Ammon's horn (tissue), 1 donor: Measurements from ENCODE around the gene KRTAP4-9.
"Not testable (repeated sequence)": the region's sequence is repeated elsewhere in the genome, so short reads cannot be mapped to it uniquely, and the experiment has no call there.

Source experiments
- DNase-seq: peaks from one replicate; pipeline ENCODE4 v3.0.0-alpha.2; 2016; ENCODE audit warnings: low spot score

The KRTAP4-9 gene

DNA sequence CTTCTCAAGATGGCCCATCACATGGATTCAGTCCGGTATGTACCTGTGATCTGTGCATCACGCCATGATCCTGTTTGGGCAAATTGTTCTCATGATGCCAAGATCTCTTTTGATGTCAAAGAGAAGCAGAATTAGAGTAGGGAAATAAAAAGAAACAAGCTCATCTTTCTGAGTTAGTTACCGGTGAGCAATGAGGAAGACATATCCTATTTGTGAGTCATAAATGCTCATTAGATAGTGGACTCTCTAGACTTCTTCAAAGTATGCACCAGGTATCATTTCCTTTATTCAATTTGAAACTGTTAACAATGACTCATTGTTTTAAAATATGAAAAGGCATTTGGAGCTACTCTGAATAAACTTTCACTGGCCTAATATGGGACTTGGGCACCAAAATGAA, 26.8 kb downstream of the KRTAP4-9 start:
- DNase-seq: no peak

DNA sequence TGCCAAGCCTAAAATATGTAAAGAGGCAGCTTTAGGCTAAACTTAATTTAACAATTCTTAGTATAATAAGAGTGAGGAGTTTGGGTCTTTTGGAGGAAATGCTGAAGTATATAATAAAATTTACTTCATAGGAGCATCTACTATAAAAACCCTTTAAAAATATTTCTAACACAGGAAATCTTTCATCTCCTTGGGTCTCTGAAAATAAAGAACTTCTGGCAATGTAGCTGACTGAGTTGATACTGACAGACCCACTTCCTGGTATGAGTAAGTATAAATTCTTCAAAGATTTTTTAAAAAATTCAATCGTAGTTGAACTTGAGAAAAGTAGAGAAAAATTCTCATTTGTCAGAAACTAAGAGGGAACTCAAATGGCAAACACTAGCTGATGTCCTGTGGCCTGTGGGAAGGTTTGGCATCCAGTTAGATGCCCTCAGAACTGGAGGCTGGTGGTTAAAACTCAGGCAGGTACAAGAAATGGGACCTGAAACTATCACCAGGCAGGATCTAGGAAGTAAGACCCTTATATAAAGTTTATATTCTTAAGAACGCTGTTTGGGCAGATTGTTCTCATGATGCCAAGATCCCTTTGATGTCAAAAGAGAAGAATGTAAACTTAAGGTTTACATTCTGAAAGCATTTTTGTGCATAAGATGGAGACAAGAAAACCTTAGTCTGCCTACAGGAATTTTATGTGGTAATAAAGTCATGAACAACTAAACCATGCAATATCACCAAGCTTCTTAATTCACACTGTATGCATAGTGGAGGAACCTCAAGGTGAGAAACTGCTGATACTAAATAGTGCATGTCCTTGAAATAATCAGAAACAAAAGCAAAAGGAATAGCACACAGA, 28.9 kb downstream of the KRTAP4-9 start:
- no peak for DNase-seq

DNA sequence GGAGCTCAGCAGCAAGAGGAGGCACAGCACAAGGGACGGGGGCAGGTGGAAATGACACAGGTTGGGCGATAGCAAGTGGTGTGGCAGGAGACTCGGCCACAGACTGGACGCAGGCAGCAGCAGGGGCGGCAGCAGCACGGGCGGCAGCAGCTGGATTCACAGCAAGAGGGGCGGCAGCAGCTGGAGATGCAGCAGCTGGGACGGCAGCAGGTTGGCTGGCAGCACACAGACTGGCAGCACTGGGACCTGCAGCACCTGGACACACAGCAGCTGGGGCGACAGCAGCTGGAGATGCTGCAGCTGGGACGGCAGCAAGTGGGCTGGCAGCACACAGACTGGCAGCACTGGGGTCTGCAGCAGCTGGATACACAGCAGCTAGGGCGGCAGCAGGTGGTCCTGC, 34.7 kb downstream of the KRTAP4-9 start:
- DNase-seq: not testable (repeated sequence)

DNA sequence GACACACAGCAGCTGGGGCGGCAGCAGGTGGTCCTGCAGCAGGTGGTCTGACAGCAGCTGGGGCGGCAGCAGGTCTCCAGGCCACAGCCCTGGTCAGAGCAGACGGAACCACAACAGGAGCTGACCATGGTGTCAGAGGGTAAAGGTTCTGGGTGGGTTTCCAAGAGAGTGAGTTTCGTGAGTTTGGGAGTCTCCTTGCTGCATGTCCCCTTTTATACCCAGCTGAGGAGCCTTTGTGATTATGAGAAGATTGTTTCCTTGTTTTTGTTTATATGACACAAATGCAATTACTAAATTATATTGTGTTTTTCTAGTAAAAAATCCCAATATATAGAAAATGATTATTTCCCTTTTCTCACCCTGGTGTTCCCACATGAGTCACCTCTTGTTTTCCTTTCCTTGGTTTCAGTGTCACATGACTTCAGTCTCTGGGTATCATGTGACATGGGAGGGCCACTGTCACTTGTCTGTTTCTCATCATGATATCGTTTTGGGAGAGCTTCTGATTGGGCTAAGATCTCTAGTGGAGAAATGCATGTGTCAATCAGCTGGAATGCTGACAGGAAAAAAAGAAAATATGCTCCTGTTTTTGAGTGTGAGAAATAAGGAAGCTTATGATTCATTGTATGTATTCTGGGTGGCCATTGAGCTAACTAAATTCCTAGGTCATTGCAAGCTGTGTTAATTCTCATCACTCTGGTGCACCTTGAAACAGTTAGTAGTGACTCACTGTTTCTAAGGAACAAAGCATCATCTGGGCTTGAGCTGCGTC, 35.4 kb downstream of the KRTAP4-9 start, which contains the start of gene KRTAP4-6:
Gene KRTAP4-6 (minus strand): TSS at position 185 of the 772 bp plus-strand sequence. CDS start 57 bp downstream, at position 128.
- no peak for DNase-seq

- no peak for DNase-seq
Observed at GRCh38 chr17:41141361-41141760, 36.2 kb downstream of the KRTAP4-9 start.

DNA sequence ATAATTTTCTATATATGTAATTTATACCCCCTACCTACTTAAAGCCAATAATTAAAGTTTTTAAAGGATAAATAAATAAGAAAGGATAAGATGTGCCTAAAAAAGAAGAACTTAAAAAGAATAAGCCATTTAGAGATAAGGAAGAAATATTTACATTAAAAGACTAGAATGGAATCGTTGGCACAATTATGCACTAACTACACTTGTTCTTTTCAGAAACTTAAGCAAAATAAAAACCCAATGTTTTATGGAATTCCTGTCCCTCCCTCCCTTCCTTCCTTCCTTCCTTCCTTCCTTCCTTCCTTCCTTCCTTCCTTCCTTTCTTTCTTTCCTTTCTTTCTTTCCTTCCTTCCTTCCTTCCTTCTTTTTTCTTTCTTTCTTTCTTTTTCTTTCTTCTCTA, 39.7 kb downstream of the KRTAP4-9 start:
- no peak for DNase-seq

- DNase-seq: no peak
Observed at GRCh38 chr17:41145261-41145660, 40.1 kb downstream of the KRTAP4-9 start.

DNA sequence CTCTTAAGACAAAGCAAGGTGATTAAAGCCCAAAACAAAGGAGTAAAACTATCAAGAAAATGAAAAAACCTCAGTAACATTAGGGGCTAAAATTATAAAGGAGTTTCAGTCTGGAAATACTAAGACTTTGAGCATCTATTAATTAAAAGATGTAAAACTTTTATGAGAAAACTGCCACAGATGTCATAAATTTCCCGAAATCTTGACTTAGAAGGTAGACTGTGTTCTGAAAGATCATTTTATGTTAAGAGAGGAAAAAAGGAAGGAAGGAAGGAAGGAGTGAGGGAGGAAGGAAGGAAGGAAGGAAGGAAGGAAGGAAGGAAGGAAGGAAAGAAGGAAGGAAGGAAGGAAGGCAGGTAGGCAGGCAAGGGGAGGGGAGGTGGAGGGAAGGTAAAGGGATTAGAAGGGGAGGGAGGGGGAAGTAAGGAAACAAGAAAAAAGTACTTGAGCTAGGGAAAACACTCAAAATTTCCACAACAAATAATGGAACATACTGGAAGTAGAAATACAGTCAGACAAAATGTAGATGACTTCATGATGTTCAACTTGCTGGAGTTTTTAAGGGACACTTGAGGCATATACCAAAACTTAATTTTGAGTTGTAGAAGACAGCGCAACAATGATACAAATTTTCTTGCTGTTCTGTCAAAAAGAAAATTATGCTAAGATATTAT, 42.5 kb downstream of the KRTAP4-9 start:
- DNase-seq: no peak

DNA sequence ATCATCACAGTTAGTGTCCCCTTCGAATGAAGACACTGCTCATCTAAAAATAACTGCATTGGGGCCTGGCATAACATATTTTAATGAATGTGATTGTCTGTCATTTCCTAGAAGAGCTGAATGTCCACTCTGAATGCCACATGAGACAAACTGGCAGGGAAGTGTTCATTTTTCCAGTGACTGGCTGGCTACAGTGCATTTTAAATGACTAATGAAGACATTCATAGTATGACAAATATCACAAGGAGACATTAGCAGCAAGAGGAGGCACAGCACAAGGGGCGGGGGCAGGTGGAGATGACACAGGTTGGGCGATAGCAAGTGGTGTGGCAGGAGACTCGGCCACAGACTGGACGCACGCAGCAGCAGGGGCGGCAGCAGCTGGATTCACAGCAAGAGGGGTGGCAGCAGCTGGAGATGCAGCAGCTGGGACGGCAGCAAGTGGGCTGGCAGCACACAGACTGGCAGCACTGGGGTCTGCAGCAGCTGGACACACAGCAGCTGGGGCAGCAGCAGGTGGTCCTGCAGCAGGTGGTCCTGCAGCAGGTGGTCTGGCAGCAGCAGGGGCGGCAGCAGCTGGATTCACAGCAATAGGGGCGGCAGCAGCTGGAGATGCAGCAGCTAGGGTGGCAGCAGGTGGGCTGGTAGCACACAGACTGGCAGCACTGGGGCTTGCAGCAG, 43.9 kb downstream of the KRTAP4-9 start:
- not testable (repeated sequence) for DNase-seq

DNA sequence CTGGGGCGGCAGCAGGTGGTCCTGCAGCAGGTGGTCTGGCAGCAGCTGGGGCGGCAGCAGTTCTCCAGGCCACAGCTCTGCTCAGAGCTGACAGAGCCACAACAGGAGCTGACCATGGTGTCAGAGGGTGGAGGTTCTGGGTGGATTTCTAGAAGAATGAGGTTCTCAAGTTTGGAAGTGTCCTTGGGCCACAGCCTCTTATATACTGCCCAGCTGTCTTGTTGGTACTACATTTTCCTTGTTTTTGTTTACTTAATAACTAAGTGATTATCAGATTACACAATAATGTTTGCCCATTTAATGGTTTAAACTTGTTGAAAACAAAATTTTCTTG, 44.4 kb downstream of the KRTAP4-9 start, which contains the start of gene KRTAP4-5:
Gene KRTAP4-5 (minus strand): TSS at position 174 of the 334 bp plus-strand sequence. CDS start 58 bp downstream, at position 116.
- no peak for DNase-seq

- no peak for DNase-seq
Observed at GRCh38 chr17:41150026-41150425, 44.8 kb downstream of the KRTAP4-9 start.

- no peak for DNase-seq
Observed at GRCh38 chr17:41151525-41151924, 46.3 kb downstream of the KRTAP4-9 start.

DNA sequence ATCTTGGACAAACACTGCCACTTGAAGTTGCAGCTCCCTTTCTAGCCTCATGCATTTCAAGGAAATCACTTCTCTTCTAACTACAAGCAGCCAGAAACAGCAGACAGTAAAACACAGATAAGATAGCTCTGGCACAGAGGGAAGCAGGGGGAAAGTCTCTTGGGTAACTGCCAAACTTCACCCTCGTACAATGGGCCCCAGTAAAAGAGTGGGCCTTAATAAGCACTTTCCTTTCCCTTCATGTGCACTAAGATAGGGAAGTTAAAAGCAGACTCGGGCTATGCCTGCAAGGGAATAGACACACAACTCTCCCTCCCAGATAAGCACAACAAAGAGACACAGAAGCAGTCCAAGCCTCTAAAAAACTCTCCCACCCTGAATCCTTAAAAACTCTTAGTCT, 48.7 kb downstream of the KRTAP4-9 start:
- peak; percentile 51 for DNase-seq
